Measurements from ENCODE around the gene NDFIP2.

NDFIP2 gene

GRCh38 chr13:79480954-79481684, at the start of gene NDFIP2:
TSS of gene NDFIP2 (plus strand) at chr13:79481155. CDS start at chr13:79481204, 49 bp downstream.
- no peak for TF ChIP-seq CTCF (IDR thresholded peaks at IDR 0.05; ENCODE audit: insufficient read depth, low read depth, low read length, missing control alignments)
- peak; percentile 94 for DNase-seq (ENCODE audit: low read depth)

GRCh38 chr13:79432086-79432485, 48.9 kb upstream of the NDFIP2 start:
- no peak for TF ChIP-seq CTCF (IDR thresholded peaks at IDR 0.05; ENCODE audit: insufficient read depth, low read depth, low read length, missing control alignments)
- no peak for DNase-seq (ENCODE audit: low read depth)
- H3K4me3 ChIP-seq (ENCODE audit: low read length) = no peak overlapping the region

More at GRCh38 chr13:79480954-79481684, at the start of gene NDFIP2:
- H3K4me3 ChIP-seq (ENCODE audit: low read length) = peak within 1 kb of the TSS; percentile 93

GRCh38 chr13:79432992-79433391, 48.0 kb upstream of the NDFIP2 start:
- no peak for TF ChIP-seq CTCF (IDR thresholded peaks at IDR 0.05; ENCODE audit: insufficient read depth, low read depth, low read length, missing control alignments)

GRCh38 chr13:79434556-79434955, 46.4 kb upstream of the NDFIP2 start:
- no peak for TF ChIP-seq CTCF (IDR thresholded peaks at IDR 0.05; ENCODE audit: insufficient read depth, low read depth, low read length, missing control alignments)
- DNase-seq (ENCODE audit: low read depth) = no peak
- H3K4me3 ChIP-seq (ENCODE audit: low read length) = no peak overlapping the region

More at GRCh38 chr13:79432992-79433391, 48.0 kb upstream of the NDFIP2 start:
- no peak for DNase-seq (ENCODE audit: low read depth)
- no peak overlapping the region for H3K4me3 ChIP-seq (ENCODE audit: low read length)

- DNase-seq (ENCODE audit: low read depth) = peak; percentile 26
- H3K4me3 ChIP-seq (ENCODE audit: low read length) = no peak overlapping the region
- TF ChIP-seq CTCF (IDR thresholded peaks at IDR 0.05; ENCODE audit: insufficient read depth, low read depth, low read length, missing control alignments) = no peak
Measured at GRCh38 chr13:79435561-79435990, 45.4 kb upstream of the NDFIP2 start.

- no peak for TF ChIP-seq CTCF (IDR thresholded peaks at IDR 0.05; ENCODE audit: insufficient read depth, low read depth, low read length, missing control alignments)
- DNase-seq (ENCODE audit: low read depth) = no peak
Measured at GRCh38 chr13:79439275-79439674, 41.7 kb upstream of the NDFIP2 start.

More at GRCh38 chr13:79439275-79439674, 41.7 kb upstream of the NDFIP2 start:
- H3K4me3 ChIP-seq (ENCODE audit: low read length) = no peak overlapping the region

All from epithelial cell of esophagus (primary cell).